Activated gamma-delta T cell treated with anti-CD3 and anti-CD28 coated beads, Interleukin-2, amount 50 U/mL, for 16 hours (primary cell): Measurements from ENCODE around the gene NUCB1.
A peak's percentile ranks its signal among the peaks of the same experiment; 100 is the strongest.
"Not testable (repeated sequence)": the region's sequence is repeated elsewhere in the genome, so short reads cannot be mapped to it uniquely, and the experiment has no call there.

Experiments
- DNase-seq: peaks from one replicate; pipeline ENCODE4 v3.0.0-alpha.2; 2020; ENCODE audit warnings: low read depth

Gene NUCB1

DNA sequence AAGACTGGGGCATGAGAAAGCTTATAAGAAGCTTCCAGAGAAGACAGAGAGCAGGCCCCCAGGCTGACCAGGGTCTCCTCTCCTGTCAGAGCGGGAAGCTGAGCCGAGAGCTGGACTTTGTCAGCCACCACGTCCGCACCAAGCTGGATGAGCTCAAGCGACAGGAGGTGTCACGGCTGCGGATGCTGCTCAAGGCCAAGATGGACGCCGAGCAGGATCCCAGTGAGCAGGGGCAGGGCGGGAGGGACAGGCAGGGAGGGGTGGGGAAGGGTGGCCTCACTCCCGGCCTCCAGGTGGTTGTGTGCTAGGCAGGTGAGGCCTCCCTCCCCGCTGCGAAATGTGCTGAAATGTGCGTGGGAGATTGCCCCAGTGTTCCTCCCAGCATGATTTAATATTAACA is 5.6 kb downstream of the NUCB1 start:
- DNase-seq = no peak

GRCh38 chr19:48906324-48906723 is 6.2 kb downstream of the NUCB1 start:
- no peak for DNase-seq

GRCh38 chr19:48907671-48908070 is 7.6 kb downstream of the NUCB1 start:
- DNase-seq = no peak

GRCh38 chr19:48909424-48910077 is 9.4 kb downstream of the NUCB1 start:
- not testable (repeated sequence) for DNase-seq

DNA sequence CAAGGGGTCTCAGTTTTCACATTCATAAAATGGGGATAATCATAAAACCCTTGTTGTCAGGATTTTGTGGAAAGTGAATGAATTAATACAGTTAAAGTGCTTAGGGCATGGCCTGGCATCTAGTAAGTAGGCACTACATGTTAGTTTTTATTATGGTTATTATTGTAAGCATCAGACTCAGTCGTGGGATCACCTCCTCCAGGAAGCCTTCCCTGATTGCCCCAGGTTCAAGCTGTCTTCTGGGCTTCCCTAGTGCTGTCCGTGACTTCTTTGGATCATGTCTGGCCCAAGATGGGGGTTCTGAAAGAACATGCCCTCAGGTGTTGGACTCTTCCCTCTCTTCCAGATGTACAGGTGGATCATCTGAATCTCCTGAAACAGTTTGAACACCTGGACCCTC is 10.7 kb downstream of the NUCB1 start:
- no peak for DNase-seq

GRCh38 chr19:48913114-48913889 is 13.2 kb downstream of the NUCB1 start:
- DNase-seq = no peak

DNA sequence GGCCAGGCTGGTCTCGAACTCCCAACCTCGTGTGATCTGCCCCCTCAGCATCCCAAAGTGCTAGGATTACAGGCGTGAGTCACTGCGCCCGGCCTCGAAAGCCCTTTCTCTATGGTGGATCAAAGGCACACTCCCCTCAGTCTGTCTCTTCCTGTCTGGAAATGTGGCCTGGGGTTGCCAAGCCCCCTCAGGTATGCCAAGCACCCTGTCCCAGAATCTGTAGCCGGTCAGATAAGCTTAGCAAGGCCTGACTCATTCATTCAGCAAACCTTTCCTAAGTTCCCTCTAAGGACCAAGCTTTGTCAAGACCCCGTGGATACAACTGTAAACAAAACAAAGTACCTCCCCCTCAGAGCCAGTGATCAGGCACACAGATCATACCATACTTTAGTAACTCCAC is 14.1 kb downstream of the NUCB1 start:
- no peak for DNase-seq

DNA sequence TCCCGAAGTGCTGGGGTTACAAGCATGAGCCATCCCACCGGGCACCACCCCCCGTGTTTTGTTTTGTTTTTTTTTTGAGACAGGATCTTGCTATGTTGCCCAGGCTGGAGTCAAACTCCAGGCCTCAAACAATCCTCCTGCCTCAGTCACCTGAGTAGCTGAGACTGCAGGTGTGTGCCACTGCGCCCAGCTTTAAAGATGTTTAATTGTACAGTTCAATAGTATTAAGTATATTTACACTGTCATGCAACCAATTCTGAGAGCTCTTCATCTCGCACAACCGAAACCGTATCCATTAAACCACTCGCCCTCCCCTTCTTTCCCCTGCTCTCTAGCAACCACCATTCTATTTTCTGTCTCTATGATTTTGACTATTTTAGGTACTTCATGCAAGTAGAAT is 15.6 kb downstream of the NUCB1 start:
- DNase-seq = no peak

GRCh38 chr19:48918071-48918470 is 18.0 kb downstream of the NUCB1 start:
- DNase-seq = no peak

DNA sequence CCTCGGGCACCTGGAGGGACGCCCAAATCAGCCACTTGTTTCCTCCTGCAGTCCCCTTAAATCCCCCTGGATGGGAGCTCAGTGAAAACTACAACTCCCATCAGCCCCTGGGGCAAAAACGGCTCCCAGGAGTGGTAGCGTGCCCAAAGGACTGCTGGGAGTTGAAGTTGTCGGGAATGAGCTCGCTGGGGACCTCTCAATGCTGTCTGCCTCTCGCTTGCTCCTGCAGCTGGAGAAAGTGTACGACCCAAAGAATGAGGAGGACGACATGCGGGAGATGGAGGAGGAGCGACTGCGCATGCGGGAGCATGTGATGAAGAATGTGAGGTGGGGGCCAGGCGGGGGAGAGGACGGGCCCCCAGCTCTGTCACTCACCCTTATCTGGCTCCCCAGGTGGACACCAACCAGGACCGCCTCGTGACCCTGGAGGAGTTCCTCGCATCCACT is 18.7 kb downstream of the NUCB1 start:
- no peak for DNase-seq

- not testable (repeated sequence) for DNase-seq
Measured at GRCh38 chr19:48919271-48919670, 19.2 kb downstream of the NUCB1 start.

DNA sequence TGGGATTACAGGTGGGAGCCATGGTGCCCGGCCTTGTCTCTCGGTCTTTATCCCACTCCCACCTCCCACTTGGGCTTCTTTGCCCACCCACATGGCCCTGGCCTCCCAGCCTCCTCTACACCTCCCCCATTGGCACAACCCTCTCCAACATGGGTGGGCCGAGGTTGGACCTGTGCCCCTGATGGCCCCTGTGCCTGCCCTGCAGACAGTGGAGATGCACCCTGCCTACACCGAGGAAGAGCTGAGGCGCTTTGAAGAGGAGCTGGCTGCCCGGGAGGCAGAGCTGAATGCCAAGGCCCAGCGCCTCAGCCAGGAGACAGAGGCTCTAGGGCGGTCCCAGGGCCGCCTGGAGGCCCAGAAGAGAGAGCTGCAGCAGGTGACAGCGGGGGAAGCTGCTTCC is 20.8 kb downstream of the NUCB1 start:
- DNase-seq = no peak

GRCh38 chr19:48921721-48922500 is 21.8 kb downstream of the NUCB1 start:
- no peak for DNase-seq

DNA sequence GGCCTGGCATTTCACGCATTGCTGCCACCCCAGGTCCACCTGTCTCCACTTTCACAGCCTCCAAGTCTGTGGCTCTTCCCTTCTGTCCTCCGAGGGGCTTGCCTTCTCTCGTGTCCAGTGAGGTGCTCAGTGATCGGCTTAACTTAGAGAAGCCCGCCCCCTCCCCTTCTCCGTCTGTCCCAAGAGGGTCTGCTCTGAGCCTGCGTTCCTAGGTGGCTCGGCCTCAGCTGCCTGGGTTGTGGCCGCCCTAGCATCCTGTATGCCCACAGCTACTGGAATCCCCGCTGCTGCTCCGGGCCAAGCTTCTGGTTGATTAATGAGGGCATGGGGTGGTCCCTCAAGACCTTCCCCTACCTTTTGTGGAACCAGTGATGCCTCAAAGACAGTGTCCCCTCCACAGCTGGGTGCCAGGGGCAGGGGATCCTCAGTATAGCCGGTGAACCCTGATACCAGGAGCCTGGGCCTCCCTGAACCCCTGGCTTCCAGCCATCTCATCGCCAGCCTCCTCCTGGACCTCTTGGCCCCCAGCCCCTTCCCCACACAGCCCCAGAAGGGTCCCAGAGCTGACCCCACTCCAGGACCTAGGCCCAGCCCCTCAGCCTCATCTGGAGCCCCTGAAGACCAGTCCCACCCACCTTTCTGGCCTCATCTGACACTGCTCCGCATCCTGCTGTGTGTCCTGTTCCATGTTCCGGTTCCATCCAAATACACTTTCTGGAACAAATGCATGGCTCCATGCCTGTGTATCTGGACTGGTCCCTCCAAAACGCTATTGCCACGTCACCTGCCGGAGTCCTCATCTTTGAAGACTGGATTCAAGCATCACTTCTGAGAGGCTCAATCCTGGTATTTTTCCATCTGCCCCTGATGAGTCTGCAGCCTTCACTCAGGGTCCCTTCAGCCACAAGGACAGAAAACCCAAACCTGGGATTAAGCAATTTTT is 22.7 kb downstream of the NUCB1 start:
- DNase-seq = no peak

GRCh38 chr19:48925240-48925843 is 25.2 kb downstream of the NUCB1 start:
- no peak for DNase-seq

GRCh38 chr19:48925890-48926289 is 25.8 kb downstream of the NUCB1 start:
- not testable (repeated sequence) for DNase-seq

- no peak for DNase-seq
Measured at GRCh38 chr19:48926909-48927308, 26.8 kb downstream of the NUCB1 start.

GRCh38 chr19:48927692-48928091 is 27.6 kb downstream of the NUCB1 start:
- DNase-seq = not testable (repeated sequence)

DNA sequence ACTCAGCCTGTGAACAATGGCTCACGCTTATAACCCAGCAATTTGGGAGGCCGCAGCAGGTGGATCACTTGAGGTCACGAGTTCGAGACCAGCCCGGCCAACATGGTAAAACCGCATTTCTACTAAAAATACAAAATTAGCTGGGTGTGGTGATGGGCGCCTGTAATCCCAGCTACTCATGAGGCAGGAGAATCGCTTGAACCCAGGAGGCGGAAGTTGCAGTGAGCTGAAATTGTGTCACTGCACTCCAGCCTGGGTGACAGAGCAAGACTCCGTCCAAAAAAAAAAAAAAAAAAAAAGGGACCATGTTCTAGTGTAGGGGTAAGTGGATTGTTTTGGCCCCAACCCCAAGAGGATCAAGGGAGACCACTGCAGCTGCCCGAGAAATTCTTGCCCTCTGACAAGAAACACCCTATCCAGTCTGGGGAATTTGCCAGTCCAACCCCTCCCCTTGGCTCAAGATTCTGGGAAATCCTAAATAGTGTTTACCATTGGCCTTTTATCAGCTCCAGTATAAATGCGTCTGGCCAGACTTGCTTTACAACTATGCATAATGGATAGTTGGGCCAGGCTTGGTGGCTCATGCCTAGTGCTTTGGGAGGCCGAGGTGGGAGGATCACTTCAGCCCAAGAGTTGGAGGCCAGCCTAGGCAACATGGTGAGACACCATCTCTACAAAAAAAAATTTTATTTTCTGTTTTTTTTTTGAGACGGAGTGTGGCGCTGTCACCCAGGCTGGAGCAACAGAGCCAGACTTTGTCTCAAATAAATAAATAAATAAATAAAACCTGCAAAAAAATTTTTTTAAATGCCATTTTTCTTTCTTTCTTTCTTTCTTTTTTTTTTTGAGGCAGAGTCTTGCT is 28.3 kb downstream of the NUCB1 start:
- DNase-seq = no peak

DNA sequence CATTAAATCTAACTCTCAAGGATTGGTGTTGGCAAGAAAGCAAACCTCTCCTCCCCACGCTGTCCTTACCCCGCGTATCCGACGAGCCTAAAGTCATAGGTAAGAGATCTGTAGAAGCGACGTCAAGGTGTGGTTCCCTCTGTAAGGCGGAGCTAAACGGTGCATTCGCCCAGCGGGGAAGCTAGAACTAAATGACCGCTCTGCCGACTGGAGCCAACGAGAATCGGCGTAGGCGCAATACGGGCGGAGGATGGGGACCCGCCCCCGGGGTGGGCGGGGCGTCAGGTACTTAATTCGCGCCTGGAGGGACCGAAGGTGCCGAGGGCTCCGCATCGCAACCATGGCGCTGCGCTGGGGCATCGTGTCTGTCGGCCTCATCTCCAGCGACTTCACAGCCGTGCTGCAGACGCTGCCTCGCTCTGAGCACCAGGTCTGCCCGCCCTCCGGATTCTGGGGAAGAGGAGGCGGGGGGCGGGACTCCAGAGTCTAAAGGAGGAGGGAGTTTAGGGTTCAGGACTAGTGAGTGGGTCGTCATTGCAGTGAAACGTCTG is 33.3 kb downstream of the NUCB1 start, which contains the start of gene DHDH:
TSS of gene DHDH (plus strand) at position 318 of the 551 bp plus-strand sequence. CDS start at position 341, 23 bp downstream.
- DNase-seq = peak; percentile 69
